ENCODE measurements around the gene ENDOV.

GRCh38 chr17:80388175-80388574 is 26.8 kb upstream of the ENDOV start:
- no peak for TF ChIP-seq CTCF (IDR thresholded peaks at IDR 0.05)
- TF ChIP-seq POLR2A (IDR thresholded peaks at IDR 0.05), result no peak
